Mammary epithelial cell (primary cell): ENCODE data around the gene RPL35.

Source experiments
- CTCF ChIP-seq, 2 donors: IDR thresholded peaks in 1 of 2; conservative IDR thresholded peaks in 1 of 2; 2 replicates each; pipeline ENCODE4 v1.5.1; 2011 to 2012; ENCODE audit warnings: inconsistent platforms in 2 of 2, low read length in 2 of 2, mild to moderate bottlenecking in 2 of 2, control low read depth in 1 of 2, low read depth in 1 of 2; ENCODE audit not compliant: insufficient read depth in 1 of 2; ENCODE audit errors: extremely low read depth in 1 of 2
- EZH2 ChIP-seq: IDR thresholded peaks from 2 replicates; pipeline ENCODE4 v1.6.1; 2012; ENCODE audit warnings: low read length, inconsistent platforms, borderline replicate concordance

GRCh38 chr9:124834591-124834990, 27.2 kb downstream of the RPL35 start:
- TF ChIP-seq CTCF (conservative IDR thresholded peaks at IDR 0.05 in 1 of 2, IDR thresholded peaks at IDR 0.05 in 1 of 2; ENCODE audit: extremely low read depth in 1 of 2, insufficient read depth in 1 of 2, low read depth in 1 of 2, low read length in 2 of 2) (no peak), EZH2 (no peak)
